HG03108 (cell line): ENCODE data around the gene DOK3.
A peak's percentile ranks its signal among the peaks of the same experiment; 100 is the strongest.

Source experiments
- ATAC-seq: cut with Tn5 transposase; IDR thresholded peaks from one replicate; pipeline ENCODE4 v1.9.1; 2021; ENCODE audit warnings: moderate library complexity; ENCODE audit not compliant: unreplicated experiment

DOK3 gene

GRCh38 chr5:177484902-177485549 lies 24.6 kb downstream of the DOK3 start:
- no peak for ATAC-seq

GRCh38 chr5:177483994-177484901 lies 25.4 kb downstream of the DOK3 start:
- ATAC-seq, result no peak

- ATAC-seq, result no peak
Measured at GRCh38 chr5:177483042-177483441, 26.6 kb downstream of the DOK3 start.

DNA sequence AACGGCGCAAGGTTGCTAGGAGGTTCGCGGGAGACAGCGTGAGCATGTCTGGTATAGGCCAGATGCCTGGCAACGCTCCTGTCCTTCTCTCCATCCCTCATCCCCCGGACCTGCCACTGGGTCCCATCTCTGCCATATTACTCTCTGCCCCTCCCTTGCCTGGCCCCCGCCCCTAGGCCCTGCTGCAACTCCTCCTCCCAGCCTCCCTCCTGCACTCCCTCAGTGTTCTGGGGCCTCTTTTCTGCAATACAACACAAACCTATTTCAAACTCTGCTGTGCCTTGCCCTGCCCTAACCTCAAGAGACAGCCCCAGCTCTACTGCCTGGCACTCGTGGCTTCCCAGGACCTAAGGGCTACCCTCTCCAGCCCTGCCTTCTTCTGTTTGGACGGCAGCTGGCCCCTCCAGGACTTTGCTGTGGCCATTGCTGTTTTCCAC lies 27.2 kb downstream of the DOK3 start:
- no peak for ATAC-seq

GRCh38 chr5:177479774-177480173 lies 29.9 kb downstream of the DOK3 start:
- ATAC-seq, result no peak

GRCh38 chr5:177478711-177479646 lies 30.6 kb downstream of the DOK3 start:
- ATAC-seq, result no peak

GRCh38 chr5:177477701-177478477 lies 31.7 kb downstream of the DOK3 start:
- no peak for ATAC-seq

DNA sequence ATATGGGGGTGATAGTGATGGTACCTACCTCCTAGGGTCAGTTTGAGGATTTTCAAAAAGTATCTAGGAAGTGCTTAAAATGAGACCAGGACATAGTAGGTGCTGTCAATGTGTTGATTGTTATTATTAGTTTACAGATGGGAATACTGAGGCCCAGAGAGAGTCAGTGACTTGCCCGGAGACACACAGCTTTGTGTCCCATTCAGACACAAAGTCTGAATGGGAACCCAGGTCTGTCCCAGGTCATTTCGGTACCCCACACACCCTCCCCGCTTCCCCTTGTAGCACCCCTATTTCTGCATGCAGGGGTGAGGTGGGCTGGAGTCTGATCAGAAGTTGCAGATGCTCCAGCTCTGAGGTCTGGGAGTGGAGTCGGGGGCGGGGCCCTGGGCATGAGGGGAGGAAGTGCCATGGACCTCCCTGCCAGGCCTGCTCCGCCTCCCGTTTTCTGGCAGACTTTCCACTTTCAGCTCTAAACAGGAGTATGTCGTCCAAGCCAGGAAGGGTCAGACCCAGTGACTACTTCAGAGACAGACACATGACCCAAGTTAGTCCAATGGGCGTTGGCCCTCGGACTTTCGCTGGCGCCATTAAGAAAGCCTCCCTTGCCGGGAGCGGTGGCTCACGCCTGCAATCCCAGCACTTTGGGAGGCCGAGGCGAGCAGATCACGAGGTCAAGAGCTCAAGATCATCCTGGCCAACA lies 32.9 kb downstream of the DOK3 start:
- ATAC-seq, result no peak

GRCh38 chr5:177475563-177476427 lies 33.8 kb downstream of the DOK3 start:
- ATAC-seq, result no peak

GRCh38 chr5:177474846-177475562 lies 34.6 kb downstream of the DOK3 start:
- no peak for ATAC-seq

DNA sequence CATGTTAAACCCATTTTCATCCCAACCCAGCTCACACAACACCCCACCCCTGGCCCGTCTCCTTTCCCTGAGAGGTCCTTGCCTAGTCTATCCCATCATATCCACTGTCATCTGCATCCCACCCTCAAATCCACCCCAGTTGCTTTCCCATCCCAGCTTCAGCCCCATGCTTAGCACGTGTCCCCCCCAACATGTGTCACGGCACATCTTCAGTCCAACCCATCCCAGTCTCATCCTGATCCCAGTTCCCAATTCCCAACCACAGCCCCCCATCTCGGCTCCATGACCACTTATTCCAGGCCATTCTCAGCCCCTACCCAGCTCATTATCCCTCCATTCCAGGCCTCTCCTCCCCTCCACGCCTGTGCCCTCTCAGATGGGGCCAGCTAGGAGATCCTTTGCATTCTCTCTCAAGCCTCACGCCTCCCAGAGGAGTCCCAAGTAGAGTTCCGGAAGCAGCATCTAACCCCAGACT lies 35.6 kb downstream of the DOK3 start:
- no peak for ATAC-seq

GRCh38 chr5:177473443-177474001 lies 36.1 kb downstream of the DOK3 start, which contains the start of gene DBN1:
TSS of gene DBN1 (minus strand) at chr5:177473634. CDS start at chr5:177473521, 113 bp downstream.
- no peak for ATAC-seq

DNA sequence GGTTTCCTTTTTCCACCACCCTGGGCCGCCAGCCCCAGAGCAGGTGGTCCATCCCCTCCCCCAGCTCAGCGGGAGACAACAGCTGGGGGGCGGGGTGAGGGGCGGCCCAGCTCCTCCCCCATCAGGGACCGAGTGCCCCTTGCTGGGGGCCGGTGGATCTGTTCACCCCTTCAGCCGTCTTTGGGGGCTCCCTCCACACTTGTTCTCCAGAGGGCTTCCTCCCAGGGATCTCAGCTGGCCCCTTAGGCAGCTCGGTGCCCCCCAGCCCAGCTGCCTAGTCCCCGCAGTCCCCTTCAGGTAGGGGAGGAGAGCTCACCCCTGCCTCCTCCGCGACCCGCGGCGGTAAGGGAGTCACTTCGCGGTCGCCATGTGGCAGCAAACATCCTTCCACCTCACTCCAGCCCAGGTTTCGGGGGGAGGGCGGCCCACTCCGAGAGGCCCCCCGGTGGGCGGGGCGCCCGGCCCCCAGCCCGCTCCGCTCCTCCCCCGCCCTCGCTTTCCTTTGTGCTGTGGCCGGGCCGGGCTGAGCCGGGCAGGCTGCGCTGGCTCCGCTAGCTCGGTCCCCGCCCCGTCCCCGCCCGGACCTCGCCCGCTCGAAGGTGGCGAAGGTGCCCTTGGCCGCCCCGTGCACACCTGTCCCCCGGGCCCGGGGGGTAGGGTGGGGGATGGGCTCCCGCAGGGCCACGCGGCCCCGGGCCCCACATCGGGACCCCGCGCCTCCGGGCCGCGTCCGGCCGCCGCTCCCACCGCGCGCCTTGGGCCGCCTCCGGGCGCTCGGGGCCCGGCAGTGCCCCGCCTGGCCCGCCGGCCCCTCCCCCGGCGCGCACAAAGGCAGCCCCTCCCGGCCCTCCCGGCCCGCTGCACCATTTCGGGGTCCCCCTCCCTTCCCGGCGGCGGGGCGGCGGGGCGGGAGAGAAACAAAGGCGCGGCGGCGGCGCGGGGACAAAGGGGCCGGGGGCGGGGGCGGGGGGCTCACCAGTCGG lies 36.9 kb downstream of the DOK3 start:
- ATAC-seq, result peak; percentile 37

DNA sequence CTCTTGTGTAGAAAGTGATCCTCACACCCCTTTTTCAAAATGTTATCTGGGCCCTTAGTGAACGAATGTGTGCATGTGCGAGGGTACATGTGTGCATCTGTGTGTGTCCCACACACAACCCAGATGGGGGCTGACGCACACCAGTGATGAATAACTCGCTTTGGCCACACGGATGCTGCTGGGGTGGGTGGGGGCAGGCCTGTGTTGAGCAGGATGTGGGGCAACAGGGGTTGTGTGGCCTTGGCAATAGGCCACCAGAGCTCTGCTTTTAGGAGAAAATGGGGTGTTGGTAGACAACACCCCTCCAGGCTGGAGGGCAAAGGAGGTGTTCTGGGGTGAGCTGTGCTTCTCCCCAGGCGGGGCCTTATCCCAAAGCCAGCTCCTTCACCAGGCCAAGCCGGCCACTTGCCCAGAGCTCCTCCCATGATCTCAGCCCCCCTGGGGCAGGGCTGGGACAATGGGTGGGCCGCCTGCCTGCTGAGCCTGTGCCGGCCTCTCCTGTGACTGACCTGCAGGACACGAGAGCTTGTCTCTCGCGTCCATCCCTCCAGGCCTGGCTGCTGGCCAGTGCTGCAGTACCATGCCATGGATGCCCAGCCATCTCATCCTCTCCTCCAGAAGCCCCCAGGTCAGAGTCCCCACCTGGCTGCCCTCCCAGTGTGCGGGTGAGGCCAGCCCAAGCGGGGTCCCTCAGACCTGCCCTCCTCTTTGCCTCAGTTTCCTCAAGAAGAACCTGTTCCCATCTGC lies 37.8 kb downstream of the DOK3 start:
- no peak for ATAC-seq

GRCh38 chr5:177470759-177471536 lies 38.7 kb downstream of the DOK3 start:
- ATAC-seq, result no peak
